ENCODE data around the gene IGSF22.

Gene IGSF22

GRCh38 chr11:18743365-18743764 lies 17.4 kb upstream of the IGSF22 start:
- no peak for DNase-seq

GRCh38 chr11:18741783-18742182 lies 15.8 kb upstream of the IGSF22 start:
- no peak for DNase-seq

- no peak for DNase-seq
Observed at GRCh38 chr11:18739685-18740084, 13.7 kb upstream of the IGSF22 start.

GRCh38 chr11:18737642-18738041 lies 11.7 kb upstream of the IGSF22 start:
- no peak for DNase-seq

GRCh38 chr11:18736590-18737148 lies 10.7 kb upstream of the IGSF22 start:
- DNase-seq: no peak

GRCh38 chr11:18733202-18733601 lies 7.2 kb upstream of the IGSF22 start:
- no peak for DNase-seq

- peak; percentile 67 to 72 for DNase-seq
Observed at GRCh38 chr11:18731949-18732821, 6.2 kb upstream of the IGSF22 start.

- no peak for DNase-seq
Observed at GRCh38 chr11:18731441-18731840, 5.5 kb upstream of the IGSF22 start.

- DNase-seq: no peak
Observed at GRCh38 chr11:18730020-18730419, 4.0 kb upstream of the IGSF22 start.

GRCh38 chr11:18729426-18729825 lies 3.4 kb upstream of the IGSF22 start:
- no peak for DNase-seq

- no peak for DNase-seq
Observed at GRCh38 chr11:18728658-18729057, 2.7 kb upstream of the IGSF22 start.

- peak; percentile 50 to 61 for DNase-seq
Observed at GRCh38 chr11:18727479-18728236, 1.7 kb upstream of the IGSF22 start.

- no peak for DNase-seq
Observed at GRCh38 chr11:18723991-18724390, 2.0 kb downstream of the IGSF22 start.

- no peak for DNase-seq
Observed at GRCh38 chr11:18722293-18722637, 3.7 kb downstream of the IGSF22 start.

- peak; percentile 50 to 65 for DNase-seq
Observed at GRCh38 chr11:18721561-18722292, 4.3 kb downstream of the IGSF22 start.

- peak; percentile 85 to 88 for DNase-seq
Observed at GRCh38 chr11:18720808-18721560, 5.0 kb downstream of the IGSF22 start.

GRCh38 chr11:18720091-18720807 lies 5.7 kb downstream of the IGSF22 start:
- DNase-seq: no peak

GRCh38 chr11:18715476-18715875 lies 10.5 kb downstream of the IGSF22 start:
- DNase-seq: no peak

GRCh38 chr11:18714443-18714780 lies 11.6 kb downstream of the IGSF22 start:
- no peak for DNase-seq

- DNase-seq: no peak
Observed at GRCh38 chr11:18713646-18714442, 12.1 kb downstream of the IGSF22 start.

- DNase-seq: no peak
Observed at GRCh38 chr11:18710545-18710944, 15.4 kb downstream of the IGSF22 start.
